ENCODE measurements around the gene PTBP3. TPM values are rescaled to one million over a fixed set of nuclear protein-coding genes. Genes with fewer than 3 reads are reported as not detected.

Gene PTBP3
- 26.3 and 45.9 TPM in 2 replicates for total RNA-seq

GRCh38 chr9:112332977-112333638, at the start of gene PTBP3:
PTBP3 (minus strand) TSS chr9:112333619; CDS start chr9:112297865, 35,754 bp downstream.

GRCh38 chr9:112380102-112380824, 46.8 kb upstream of the PTBP3 start, which contains the start of gene HSDL2:
HSDL2 (plus strand) TSS chr9:112380108; CDS start chr9:112380164, 56 bp downstream.

GRCh38 chr9:112174965-112175795, 158.2 kb downstream of the PTBP3 start, which contains the start of gene SUSD1:
SUSD1 (minus strand) TSS chr9:112175297; CDS start chr9:112175235, 62 bp downstream.

Small RNA genes lying within 50 kb of the gene (small RNA-seq; reads per million reads assigned to genes)
- gene RF00019 = not detected
- not detected for gene RN7SL430P
- gene RN7SL57P = not detected
- not detected for gene RNA5SP295

Other genes with a start within 250 kb of the PTBP3 start
- 18.1 and 19.3 TPM in 2 replicates for gene SUSD1, start 158.3 kb downstream of the PTBP3 start, total RNA-seq
- 20.4 and 21.7 TPM in 2 replicates for gene HSDL2, start 46.5 kb upstream of the PTBP3 start, total RNA-seq
- 3.5 and 8.9 TPM in 2 replicates for gene KIAA1958, start 153.2 kb upstream of the PTBP3 start, total RNA-seq

Data from placental epithelial cell (primary cell).